ENCODE measurements around the gene ZNF57.
"Not testable (repeated sequence)": the region's sequence is repeated elsewhere in the genome, so short reads cannot be mapped to it uniquely, and the experiment has no call there.

ZNF57 gene

DNA sequence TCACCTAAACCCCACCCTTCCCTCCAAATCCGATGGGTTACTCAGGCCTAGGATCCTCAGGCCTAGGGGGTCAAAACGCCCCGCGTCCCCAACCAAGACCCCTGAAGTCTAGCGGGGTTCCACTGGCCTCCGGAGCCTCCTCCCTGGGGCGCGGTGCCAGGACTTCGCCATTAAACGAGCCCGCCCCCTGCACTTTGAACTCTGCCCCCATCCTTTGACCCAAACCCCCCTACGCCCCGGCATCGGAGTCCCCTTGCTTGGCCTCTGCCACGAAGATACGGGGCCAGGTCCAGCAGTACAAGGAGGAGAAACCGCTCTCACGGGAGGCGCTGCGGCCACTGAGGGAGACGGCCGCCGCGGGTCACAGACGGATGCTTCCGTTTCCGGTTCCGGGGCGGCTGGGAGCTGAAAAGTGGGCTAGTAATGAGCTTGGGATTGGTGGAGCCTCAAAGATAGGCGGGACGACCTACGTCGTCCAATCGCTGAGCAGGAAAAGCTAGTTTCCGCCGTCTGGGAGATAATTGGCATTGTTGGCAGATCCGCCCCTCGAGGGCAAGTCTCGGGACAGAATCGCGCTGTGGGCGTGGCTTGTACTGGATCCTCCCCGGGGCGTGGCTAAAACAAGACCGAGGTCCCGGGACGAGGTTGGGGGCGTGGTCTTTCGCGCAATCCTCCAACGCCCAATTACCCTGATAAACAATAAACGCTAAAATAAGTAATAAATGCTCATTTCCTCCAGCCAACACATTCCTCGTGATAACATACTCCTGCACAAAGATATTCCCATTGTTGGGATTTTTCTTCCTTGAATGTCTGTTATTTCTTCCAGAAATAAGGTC lies 49.8 kb downstream of the ZNF57 start:
- H3K4me3 ChIP-seq (ENCODE audit: low read depth, low read length) = peak overlapping the region; percentile 90

- H3K4me3 ChIP-seq (ENCODE audit: low read depth, low read length) = no peak overlapping the region
These were observed 52.3 kb downstream of the ZNF57 start for GRCh38 chr19:2952953-2953481.

DNA sequence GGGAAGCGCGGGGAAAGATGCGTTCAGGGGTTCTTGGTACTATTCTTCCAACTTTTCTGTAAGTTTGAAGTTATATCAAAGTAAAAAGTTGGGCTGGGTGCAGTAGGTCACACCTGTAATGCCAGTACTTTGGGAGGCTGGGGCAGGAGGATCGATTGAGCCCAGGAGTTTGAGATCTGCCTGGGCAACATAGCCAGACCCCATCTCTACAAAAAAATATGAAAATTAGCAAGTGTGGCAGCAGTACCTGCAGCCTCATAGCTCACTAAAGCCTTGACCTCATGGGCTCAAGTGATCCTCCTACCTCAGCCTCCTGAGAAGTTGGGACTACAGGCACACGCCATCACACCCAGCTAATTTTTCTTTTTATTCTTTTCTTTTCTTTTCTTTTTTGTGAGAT lies 56.4 kb downstream of the ZNF57 start:
- H3K4me3 ChIP-seq (ENCODE audit: low read depth, low read length) = no peak overlapping the region

- no peak overlapping the region for H3K4me3 ChIP-seq (ENCODE audit: low read depth, low read length)
These were observed 59.4 kb downstream of the ZNF57 start for GRCh38 chr19:2960120-2960519.

DNA sequence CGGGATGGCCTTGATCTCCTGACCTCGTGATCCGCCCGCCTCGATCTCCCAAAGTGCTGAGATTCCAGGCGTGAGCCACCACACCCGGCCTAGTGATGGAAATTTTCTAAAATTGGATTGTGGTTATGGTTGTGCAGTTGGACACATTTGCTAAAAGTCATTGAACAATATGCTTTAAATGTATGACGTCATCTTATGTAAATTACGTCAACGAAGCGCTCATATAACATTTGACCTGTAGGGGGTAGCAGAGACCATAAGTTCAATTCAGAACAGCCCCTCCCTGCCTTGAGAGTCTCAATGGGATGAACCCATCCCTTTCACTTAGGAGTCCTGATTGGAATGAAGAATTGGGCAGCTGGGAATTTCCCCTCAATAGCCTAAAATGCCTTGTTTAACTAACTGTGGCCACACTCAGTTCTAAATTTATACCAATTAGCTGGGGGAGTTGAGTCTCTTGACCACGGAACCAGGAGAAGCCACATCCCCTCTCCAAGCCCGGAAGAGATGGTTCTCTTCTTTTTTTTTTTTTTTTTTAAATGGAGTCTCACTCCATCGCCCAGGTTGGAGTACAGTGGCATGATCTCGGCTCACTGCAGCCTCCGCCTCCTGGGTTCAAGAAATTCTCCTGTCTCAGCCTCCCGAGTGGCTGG lies 61.4 kb downstream of the ZNF57 start:
- H3K4me3 ChIP-seq (ENCODE audit: low read depth, low read length) = no peak overlapping the region

DNA sequence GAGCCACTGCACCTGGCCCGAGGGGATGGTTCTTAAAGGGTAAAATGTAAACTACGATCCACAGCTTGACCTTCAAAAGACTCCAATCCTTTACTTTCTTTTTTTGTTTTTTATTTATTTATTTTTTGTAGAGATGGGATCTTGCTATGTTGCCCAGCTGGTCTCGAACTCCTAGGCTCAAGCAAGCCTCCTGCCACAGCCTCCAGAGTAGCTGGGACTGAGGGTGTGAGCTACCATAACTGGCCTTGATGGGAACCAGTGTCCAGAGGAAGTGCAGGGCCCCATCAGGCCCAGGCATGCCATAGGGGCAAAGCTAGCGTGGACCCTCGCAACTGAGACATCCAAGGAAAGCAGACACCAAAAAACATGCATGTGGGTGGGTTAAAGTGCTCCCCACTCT lies 62.4 kb downstream of the ZNF57 start:
- H3K4me3 ChIP-seq (ENCODE audit: low read depth, low read length) = no peak overlapping the region

GRCh38 chr19:2963631-2964030 lies 62.9 kb downstream of the ZNF57 start:
- not testable (repeated sequence) for H3K4me3 ChIP-seq (ENCODE audit: low read depth, low read length)

GRCh38 chr19:2964874-2965273 lies 64.1 kb downstream of the ZNF57 start:
- no peak overlapping the region for H3K4me3 ChIP-seq (ENCODE audit: low read depth, low read length)

GRCh38 chr19:2967972-2968371 lies 67.2 kb downstream of the ZNF57 start:
- H3K4me3 ChIP-seq (ENCODE audit: low read depth, low read length) = no peak overlapping the region
